GM18517 (cell line): ENCODE results near the gene DCUN1D3.
A peak's percentile ranks its signal among the peaks of the same experiment; 100 is the strongest.
"Not testable (repeated sequence)": the region's sequence is repeated elsewhere in the genome, so short reads cannot be mapped to it uniquely, and the experiment has no call there.

Experiments
- ATAC-seq: cut with Tn5 transposase; IDR thresholded peaks from one replicate; pipeline ENCODE4 v1.9.1; 2021; ENCODE audit warnings: mild to moderate bottlenecking, moderate library complexity; ENCODE audit not compliant: unreplicated experiment

Gene DCUN1D3

GRCh38 chr16:20865420-20866131 lies 34.6 kb downstream of the DCUN1D3 start:
- peak; percentile 56 for ATAC-seq

- ATAC-seq = not testable (repeated sequence)
Observed at GRCh38 chr16:20864376-20864775, 35.8 kb downstream of the DCUN1D3 start.

- ATAC-seq = no peak
Observed at GRCh38 chr16:20862162-20862960, 37.8 kb downstream of the DCUN1D3 start.

- not testable (repeated sequence) for ATAC-seq
Observed at GRCh38 chr16:20860995-20861394, 39.2 kb downstream of the DCUN1D3 start.

GRCh38 chr16:20860361-20860760 lies 39.8 kb downstream of the DCUN1D3 start:
- ATAC-seq = no peak

- ATAC-seq = no peak
Observed at GRCh38 chr16:20859699-20860098, 40.5 kb downstream of the DCUN1D3 start.

GRCh38 chr16:20859229-20859628 lies 40.9 kb downstream of the DCUN1D3 start:
- no peak for ATAC-seq

- ATAC-seq = no peak
Observed at GRCh38 chr16:20857281-20857680, 42.9 kb downstream of the DCUN1D3 start.

- no peak for ATAC-seq
Observed at GRCh38 chr16:20854963-20855362, 45.2 kb downstream of the DCUN1D3 start.

GRCh38 chr16:20853981-20854620 lies 46.1 kb downstream of the DCUN1D3 start:
- ATAC-seq = no peak

GRCh38 chr16:20853143-20853542 lies 47.0 kb downstream of the DCUN1D3 start:
- no peak for ATAC-seq

- no peak for ATAC-seq
Observed at GRCh38 chr16:20851601-20852000, 48.6 kb downstream of the DCUN1D3 start.

- ATAC-seq = no peak
Observed at GRCh38 chr16:20850981-20851380, 49.2 kb downstream of the DCUN1D3 start.

- no peak for ATAC-seq
Observed at GRCh38 chr16:20849589-20850390, 50.4 kb downstream of the DCUN1D3 start.

GRCh38 chr16:20847550-20847949 lies 52.6 kb downstream of the DCUN1D3 start:
- ATAC-seq = no peak

- no peak for ATAC-seq
Observed at GRCh38 chr16:20846551-20846950, 53.6 kb downstream of the DCUN1D3 start.

- no peak for ATAC-seq
Observed at GRCh38 chr16:20846030-20846429, 54.1 kb downstream of the DCUN1D3 start.

- no peak for ATAC-seq
Observed at GRCh38 chr16:20844588-20844987, 55.6 kb downstream of the DCUN1D3 start.

- ATAC-seq = no peak
Observed at GRCh38 chr16:20844054-20844453, 56.1 kb downstream of the DCUN1D3 start.

GRCh38 chr16:20839504-20839903 lies 60.7 kb downstream of the DCUN1D3 start:
- ATAC-seq = no peak

GRCh38 chr16:20838240-20838639 lies 61.9 kb downstream of the DCUN1D3 start:
- ATAC-seq = no peak
